Upper lobe of left lung (tissue), 4 donors: Measurements from ENCODE around the gene GASK1A.

Experiments used
- CTCF ChIP-seq, 6 experiments: fragments of 450-650 bp in 4 of 6; fragments of 200-600 bp in 2 of 6; sonication (generic) in 2 of 6; IDR thresholded peaks; one replicate each; pipeline ENCODE4 v1.5.1; 2016 to 2019; ENCODE audit warnings: antibody characterized with exemption in 6 of 6
- EP300 ChIP-seq, 4 donors: sonication (generic); formaldehyde crosslinking; IDR thresholded peaks; one replicate each; pipeline ENCODE4 v1.5.1; 2017; ENCODE audit warnings: antibody characterized with exemption in 4 of 4, control low read depth in 2 of 4
- POLR2A ChIP-seq, 4 donors: fragments of 450-650 bp; IDR thresholded peaks; one replicate each; pipeline ENCODE4 v1.5.1; 2016 to 2017; ENCODE audit warnings: antibody characterized with exemption in 4 of 4, mild to moderate bottlenecking in 2 of 4
- POLR2AphosphoS5 ChIP-seq, 2 donors: sonication (generic); formaldehyde crosslinking; IDR thresholded peaks; one replicate each; pipeline ENCODE4 v1.5.1; 2017; ENCODE audit warnings: antibody characterized with exemption in 2 of 2

DNA sequence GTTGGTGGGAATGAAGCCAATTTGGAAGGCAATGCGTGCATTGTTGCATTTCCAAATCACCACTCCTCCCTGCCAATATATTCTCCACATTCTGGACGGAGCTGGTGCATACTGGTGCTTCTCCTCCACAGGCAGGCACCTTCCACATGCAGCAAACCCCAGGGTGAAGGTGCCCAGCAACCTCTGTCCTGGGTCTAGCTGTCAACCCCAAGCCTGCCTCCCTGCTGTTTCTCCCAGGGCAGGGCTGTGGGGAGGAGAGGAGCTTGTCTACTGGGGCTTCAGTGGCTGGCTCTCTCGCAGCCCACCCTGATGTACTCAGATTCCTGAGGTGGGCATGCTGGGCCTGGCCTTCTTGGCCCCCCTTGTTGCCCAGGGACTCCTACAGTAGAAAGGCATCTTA, 20.1 kb downstream of the GASK1A start:
- TF ChIP-seq CTCF (IDR thresholded peaks at IDR 0.05) (no peak), POLR2AphosphoS5 (IDR thresholded peaks at IDR 0.05) (no peak), POLR2A (IDR thresholded peaks at IDR 0.05) (no peak), EP300 (IDR thresholded peaks at IDR 0.05) (no peak)
